ENCODE measurements around the gene TRIM28. TPM values are rescaled to one million over a fixed set of nuclear protein-coding genes. Genes with fewer than 3 reads are reported as not detected.

The TRIM28 gene
- total and polyA plus RNA-seq, 12 donors = 161 to 302 (median 240) TPM

GRCh38 chr19:58558623-58559274 lies 14.9 kb downstream of the TRIM28 start:
- peaks cover 45 to 68% of the 10 kb centered on the region in 2 donors for H3K4me1 ChIP-seq (replicated peaks in 1 of 2)
- H3K4me3 ChIP-seq = peak overlapping the region; percentile 2 to 95 (median 60)
- intact Hi-C loops (cut with DNase I) = no loop called here
- 0 to 1% (median 0%) methylated on average over 43 to 76 of the region's 76 CpGs; no CpG with 5 or more reads in 1 of the 4 donors for WGBS, 4 donors
- H3K27me3 ChIP-seq = no peaks in the 10 kb centered on the region
- DNase-seq = peak; percentile 99 to 100 (median 99)
- no peak for TF ChIP-seq CTCF (IDR thresholded peaks at IDR 0.05)
- peak; percentile 41 to 62 for TF ChIP-seq POLR2A (IDR thresholded peaks at IDR 0.05)
- no peaks in the 10 kb centered on the region for H3K9me3 ChIP-seq (replicated peaks in 1 of 3)
- H3K36me3 ChIP-seq (replicated peaks in 1 of 2) = peaks cover 0 to 14% of the 10 kb centered on the region in 2 donors
- peak overlapping the region; percentile 97 to 100 (median 100) for H3K27ac ChIP-seq

DNA sequence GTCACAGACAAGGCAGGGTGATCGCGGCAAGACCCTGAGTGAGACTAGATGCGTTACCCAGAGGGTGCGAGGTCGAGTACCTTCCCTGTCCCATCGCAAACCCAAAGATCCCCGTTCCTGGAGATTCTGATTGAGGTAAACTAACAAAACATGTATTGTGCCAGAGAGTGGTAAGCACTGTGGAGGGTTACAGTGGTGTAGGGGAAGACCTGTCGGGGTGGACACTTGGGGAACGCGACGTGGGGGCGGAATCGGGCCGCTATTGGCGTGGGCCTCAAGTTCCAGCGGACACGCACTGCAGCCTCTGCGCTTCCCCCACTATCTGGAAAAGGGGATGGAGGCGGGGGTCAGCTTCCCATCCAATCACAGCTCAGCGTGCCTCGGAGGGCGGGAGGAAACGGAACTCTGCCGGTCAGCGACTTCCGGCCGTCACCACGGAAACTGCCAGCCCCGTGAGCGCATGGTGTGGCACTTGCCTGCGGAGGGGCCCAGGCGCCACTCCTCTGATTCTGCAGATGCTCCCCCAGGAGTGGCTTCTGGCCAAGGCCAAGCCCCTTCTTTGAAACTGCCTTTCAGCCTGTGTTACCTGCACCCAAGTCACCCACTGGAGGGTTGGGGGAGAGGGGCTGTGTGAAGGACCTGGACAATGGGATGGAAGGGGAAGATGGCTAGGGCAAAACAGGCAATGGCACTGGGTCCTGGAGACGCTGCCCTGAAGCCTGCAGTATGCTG lies 15.6 kb downstream of the TRIM28 start:
- peaks cover 38 to 61% of the 10 kb centered on the region in 2 donors for H3K4me1 ChIP-seq (replicated peaks in 1 of 2)
- peak; percentile 90 to 97 (median 96) for DNase-seq
- peak overlapping the region; percentile 2 to 95 (median 55) for H3K4me3 ChIP-seq
- H3K27ac ChIP-seq = peak overlapping the region; percentile 97 to 100 (median 100)
- TF ChIP-seq POLR2A (IDR thresholded peaks at IDR 0.05) (peak; percentile 54 to 82), CTCF (IDR thresholded peaks at IDR 0.05) (no peak)
- H3K27me3 ChIP-seq = no peaks in the 10 kb centered on the region
- H3K36me3 ChIP-seq (replicated peaks in 1 of 2) = peaks cover 0 to 14% of the 10 kb centered on the region in 2 donors
- no peaks in the 10 kb centered on the region for H3K9me3 ChIP-seq (replicated peaks in 1 of 3)
- WGBS, 4 donors = 1 to 3% (median 1%) methylated on average over 17 to 33 of the region's 33 CpGs
- intact Hi-C loops (cut with DNase I) = no loop called here

DNA sequence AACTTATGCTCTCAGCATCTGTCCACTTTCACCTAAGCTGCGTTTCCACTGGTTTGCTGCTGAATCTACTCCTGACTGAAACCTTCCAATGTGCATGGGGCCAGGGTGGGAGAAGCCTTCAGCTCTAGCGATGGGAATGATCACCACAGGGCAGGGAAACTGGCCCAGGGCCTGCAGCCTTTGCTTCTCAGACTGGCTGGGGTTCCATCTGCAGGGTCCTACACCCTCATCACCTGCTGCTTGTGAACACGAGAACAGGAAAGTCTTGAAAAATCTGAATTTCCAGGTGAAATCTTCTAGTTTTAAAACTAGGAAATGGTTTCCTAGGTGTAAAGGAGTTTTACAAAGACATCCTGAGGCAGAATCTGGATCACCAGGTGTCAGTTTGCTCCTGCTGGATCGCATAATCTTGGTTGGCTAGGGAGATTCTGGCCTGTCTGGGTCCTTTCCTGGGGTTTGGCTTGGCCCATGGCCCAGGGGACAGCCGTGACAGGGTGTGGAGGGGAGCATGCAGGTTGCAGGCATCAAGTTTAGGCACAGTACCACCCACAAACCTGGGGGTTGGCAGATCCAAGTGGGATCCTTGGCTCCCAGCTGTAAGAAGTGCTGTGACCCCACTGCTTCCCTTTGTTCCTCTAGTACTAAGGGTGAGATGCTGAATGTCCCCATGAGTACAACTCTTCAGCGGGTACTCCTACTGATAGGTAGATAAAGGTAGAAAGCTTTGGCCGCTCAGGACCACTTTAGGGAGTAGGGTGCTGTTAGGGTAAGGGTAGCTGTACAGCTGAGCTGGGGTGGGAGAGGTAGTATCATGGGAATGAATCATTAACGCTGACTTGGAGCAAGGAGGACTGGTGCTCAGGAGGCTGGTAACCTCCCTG lies 16.4 kb downstream of the TRIM28 start:
- TF ChIP-seq POLR2A (IDR thresholded peaks at IDR 0.05) (no peak), CTCF (IDR thresholded peaks at IDR 0.05) (no peak)
- Histone ChIP-seq H3K36me3 (replicated peaks in 1 of 2) (peaks cover 0 to 14% of the 10 kb centered on the region in 2 donors), H3K9me3 (replicated peaks in 1 of 3) (no peaks in the 10 kb centered on the region), H3K4me1 (replicated peaks in 1 of 2) (peaks cover 36 to 60% of the 10 kb centered on the region in 2 donors), H3K27ac (peak overlapping the region in 4 of 5 donors; percentile 98 to 100 (median 100)), H3K4me3 (peak overlapping the region in 1 of 4 donors; percentile 95), H3K27me3 (no peaks in the 10 kb centered on the region)
- WGBS, 4 donors = 74 to 84% (median 81%) methylated on average over 7 to 8 of the region's 8 CpGs
- peak in 2 of 7 donors; percentile 26 to 68 for DNase-seq
- intact Hi-C loops (cut with DNase I) = no loop called here

DNA sequence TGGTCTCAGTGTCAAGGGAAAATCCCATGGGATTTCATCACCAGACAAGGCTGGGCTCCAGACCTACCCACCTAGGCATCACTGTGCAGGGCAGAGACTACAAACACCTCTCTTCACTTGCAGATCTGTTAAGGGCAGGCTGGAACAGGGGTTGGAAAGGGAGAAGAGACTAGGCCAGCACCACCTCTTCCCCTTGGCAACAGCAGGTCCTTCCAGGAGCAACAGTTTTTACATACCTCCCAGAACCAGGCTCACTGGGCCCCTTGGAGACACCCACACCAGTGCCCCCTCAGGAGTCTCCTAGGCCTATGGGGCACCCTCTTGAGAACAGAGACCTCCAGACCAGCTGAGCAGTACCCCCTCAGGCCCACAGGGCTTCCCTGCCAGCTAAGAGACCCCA lies 17.1 kb downstream of the TRIM28 start:
- Histone ChIP-seq H3K36me3 (replicated peaks in 1 of 2) (peaks cover 0 to 9% of the 10 kb centered on the region in 2 donors), H3K27ac (no peak overlapping the region), H3K4me1 (replicated peaks in 1 of 2) (peaks cover 30 to 53% of the 10 kb centered on the region in 2 donors), H3K9me3 (replicated peaks in 1 of 3) (no peaks in the 10 kb centered on the region), H3K4me3 (no peak overlapping the region), H3K27me3 (no peaks in the 10 kb centered on the region)
- intact Hi-C loops (cut with DNase I) = no loop called here
- DNase-seq = peak in 2 of 7 donors; percentile 21 to 56
- TF ChIP-seq POLR2A (IDR thresholded peaks at IDR 0.05) = no peak

Data from adrenal gland (tissue), 12 donors.